Erythroblast (primary cell): ENCODE data around the gene PRKCE.

Experiments
- GATA1 ChIP-seq: IDR thresholded peaks from 2 replicates; pipeline ENCODE4 v1.6.1; 2011; ENCODE audit warnings: low read depth, mild to moderate bottlenecking, control low read depth, low read length, moderate library complexity
- POLR2A ChIP-seq: IDR thresholded peaks from 2 replicates; pipeline ENCODE4 v1.6.1; 2011; ENCODE audit warnings: mild to moderate bottlenecking, low read length

DNA sequence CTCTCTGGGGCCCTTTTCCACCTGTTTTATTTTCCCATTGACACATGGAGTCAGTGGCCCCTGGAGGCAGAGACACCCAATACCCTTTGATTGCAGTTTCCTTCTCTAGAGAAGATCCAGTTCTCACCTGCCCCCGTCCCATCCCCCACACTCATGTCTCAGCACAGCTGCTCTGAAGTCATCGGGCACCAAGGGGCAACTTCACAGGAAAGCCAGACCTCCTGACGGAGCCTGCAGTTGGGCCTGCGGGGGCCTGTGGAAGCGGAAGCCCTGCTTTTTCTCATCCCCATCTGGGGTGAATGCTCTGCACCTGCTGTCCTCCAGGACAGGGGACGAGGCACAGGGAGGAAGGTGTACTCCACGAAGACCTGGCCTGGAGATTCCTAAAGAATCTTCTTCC lies 337.4 kb downstream of the PRKCE start:
- TF ChIP-seq POLR2A, result no peak
- TF ChIP-seq GATA1, result no peak
